AG08396 (cell line): ENCODE data around the gene TRMT112.

Experiments used
- DNase-seq: peaks from one replicate; pipeline ENCODE4 v3.0.0; 2012; ENCODE audit warnings: low spot score, mixed read lengths

TRMT112 gene

GRCh38 chr11:64275031-64275800, 42.1 kb downstream of the TRMT112 start:
- DNase-seq = no peak

GRCh38 chr11:64269540-64270220, 47.7 kb downstream of the TRMT112 start:
- DNase-seq = peak; percentile 94

- no peak for DNase-seq
Observed at GRCh38 chr11:64268893-64269539, 48.3 kb downstream of the TRMT112 start.

- DNase-seq = no peak
Observed at GRCh38 chr11:64268025-64268892, 49.1 kb downstream of the TRMT112 start.

GRCh38 chr11:64267207-64267945, 50.0 kb downstream of the TRMT112 start:
- DNase-seq = no peak
